Caco-2 (cell line): ENCODE results near the gene TBXAS1. TPM values are rescaled to one million over a fixed set of nuclear protein-coding genes. Genes with fewer than 3 reads are reported as not detected.

Source experiments
- BruUV-seq: library from RNA; stranded (reverse); fragments of 400-500 nt; replicated peaks from 2 replicates; lab custom pipeline; 2021; lab: Mats Ljungman, UMichigan
- CTCF ChIA-PET: fragments of 300-600 bp; sonication (Branson Sonifier 250); formaldehyde crosslinking; loops from one replicate; lab custom pipeline; 2022; ENCODE audit warnings: antibody characterized with exemption; lab: Charles Lee
- POLR2A ChIA-PET: fragments of 300-600 bp; sonication (Branson Sonifier 250); formaldehyde crosslinking; loops from one replicate; lab custom pipeline; 2022; ENCODE audit warnings: antibody characterized with exemption; lab: Charles Lee
- DNase-seq, 2 experiments: peaks; one replicate each; pipeline versions ENCODE4 v3.0.0 to v3.0.0-alpha.2; 2020 to 2022
- H3K27me3 ChIP-seq: replicated peaks from 2 replicates; pipeline ENCODE4 v1.6.0; 2011; ENCODE audit warnings: low read length; ENCODE audit not compliant: control insufficient read depth, insufficient read depth
- H3K36me3 ChIP-seq: 2 replicates; pipeline ENCODE4 v1.5.1; 2011; ENCODE audit warnings: low read length; ENCODE audit not compliant: control insufficient read depth, insufficient read depth
- H3K4me1 ChIP-seq: fragments of 250-450 bp; sonication (Bioruptor Pico); 2 replicates; pipeline ENCODE4 v1.5.1; 2020; ENCODE audit warnings: mild to moderate bottlenecking
- H3K4me3 ChIP-seq: 2 replicates; pipeline ENCODE4 v1.5.1; 2011; ENCODE audit warnings: low read depth, mild to moderate bottlenecking, control low read depth, low read length
- H3K9me3 ChIP-seq: fragments of 250-450 bp; sonication (Bioruptor Pico); 2 replicates; pipeline ENCODE4 v1.5.1; 2020; ENCODE audit warnings: mild to moderate bottlenecking, moderate library complexity
- H3K27ac Mint-ChIP-seq: one replicate; pipeline ENCODE4 v1.8.0; 2022; ENCODE audit warnings: mixed read lengths; ENCODE audit not compliant: unreplicated experiment
- H3K27me3 Mint-ChIP-seq: one replicate; pipeline ENCODE4 v1.8.0; 2022; ENCODE audit warnings: mixed read lengths; ENCODE audit not compliant: insufficient read depth, unreplicated experiment
- H3K36me3 Mint-ChIP-seq: one replicate; pipeline ENCODE4 v1.8.0; 2022; ENCODE audit warnings: mild to moderate bottlenecking, mixed read lengths; ENCODE audit not compliant: insufficient read depth, unreplicated experiment
- H3K4me1 Mint-ChIP-seq: one replicate; pipeline ENCODE4 v1.8.0; 2022; ENCODE audit warnings: low read depth, mixed read lengths; ENCODE audit not compliant: unreplicated experiment
- H3K4me3 Mint-ChIP-seq: one replicate; pipeline ENCODE4 v1.8.0; 2022; ENCODE audit warnings: mild to moderate bottlenecking, moderate library complexity, mixed read lengths; ENCODE audit not compliant: unreplicated experiment
- H3K9me3 Mint-ChIP-seq: one replicate; pipeline ENCODE4 v1.8.0; 2022; ENCODE audit warnings: mixed read lengths; ENCODE audit not compliant: unreplicated experiment
- intact Hi-C: fragments of 100-400 bp; cut with micrococcal nuclease; formaldehyde crosslinking; loops from one replicate; pipeline ENCODE4 v1.10.0; 2022; ENCODE audit not compliant: unreplicated experiment
- total RNA-seq: library from RNA; stranded (reverse); gene quantifications from 2 replicates; pipeline ENCODE4 v1.2.3, GENCODE V29; 2022
- TF ChIP-seq, protein P1 (sequence below), 2 experiments: fragments of 200-600 bp in 1 of 2; IDR thresholded peaks; 1 replicate in 1 of 2; 2 replicates in 1 of 2; pipeline versions ENCODE4 v1.5.1 to v1.8.0; 2011 to 2022; ENCODE audit warnings: antibody characterized with exemption in 1 of 2, control low read depth in 1 of 2, inconsistent platforms in 1 of 2, low read depth in 1 of 2, low read length in 1 of 2, mild to moderate bottlenecking in 1 of 2, moderate library complexity in 1 of 2; ENCODE audit not compliant: insufficient read depth in 1 of 2, severe bottlenecking in 1 of 2, unreplicated experiment in 1 of 2

TBXAS1 gene
- total RNA-seq, 1 experiment from 2014 or later, result 1.6 TPM

DNA sequence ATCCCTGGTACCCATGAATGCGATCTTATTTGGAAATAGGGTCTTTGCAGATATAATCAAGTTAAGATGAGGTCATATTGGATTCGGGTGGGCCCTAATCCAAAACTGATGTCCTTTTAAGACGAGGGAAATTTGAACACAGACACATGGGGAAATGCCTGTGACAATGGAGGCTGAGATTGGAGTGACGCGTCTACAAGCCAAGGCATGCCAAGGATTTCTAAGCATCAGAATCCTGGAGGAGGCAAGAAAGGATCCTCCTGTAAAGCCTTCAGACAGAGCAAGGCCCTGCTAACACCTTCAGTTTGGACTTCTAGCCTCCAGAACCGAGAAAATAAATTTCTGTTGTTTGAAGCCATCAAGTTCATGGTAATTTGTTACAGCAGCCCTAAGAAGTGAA, 215.2 kb downstream of the TBXAS1 start:
- Histone ChIP-seq H3K36me3 (no peaks in the 10 kb centered on the region), H3K4me1 (peaks cover 17% of the 10 kb centered on the region), H3K27me3 (no peaks in the 10 kb centered on the region), H3K9me3 (no peaks in the 10 kb centered on the region), H3K4me3 (no peak overlapping the region)
- TF ChIP-seq, protein P1, sequence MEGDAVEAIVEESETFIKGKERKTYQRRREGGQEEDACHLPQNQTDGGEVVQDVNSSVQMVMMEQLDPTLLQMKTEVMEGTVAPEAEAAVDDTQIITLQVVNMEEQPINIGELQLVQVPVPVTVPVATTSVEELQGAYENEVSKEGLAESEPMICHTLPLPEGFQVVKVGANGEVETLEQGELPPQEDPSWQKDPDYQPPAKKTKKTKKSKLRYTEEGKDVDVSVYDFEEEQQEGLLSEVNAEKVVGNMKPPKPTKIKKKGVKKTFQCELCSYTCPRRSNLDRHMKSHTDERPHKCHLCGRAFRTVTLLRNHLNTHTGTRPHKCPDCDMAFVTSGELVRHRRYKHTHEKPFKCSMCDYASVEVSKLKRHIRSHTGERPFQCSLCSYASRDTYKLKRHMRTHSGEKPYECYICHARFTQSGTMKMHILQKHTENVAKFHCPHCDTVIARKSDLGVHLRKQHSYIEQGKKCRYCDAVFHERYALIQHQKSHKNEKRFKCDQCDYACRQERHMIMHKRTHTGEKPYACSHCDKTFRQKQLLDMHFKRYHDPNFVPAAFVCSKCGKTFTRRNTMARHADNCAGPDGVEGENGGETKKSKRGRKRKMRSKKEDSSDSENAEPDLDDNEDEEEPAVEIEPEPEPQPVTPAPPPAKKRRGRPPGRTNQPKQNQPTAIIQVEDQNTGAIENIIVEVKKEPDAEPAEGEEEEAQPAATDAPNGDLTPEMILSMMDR (IDR thresholded peaks at IDR 0.05; ENCODE audit: insufficient read depth in 1 of 2, low read depth in 1 of 2, low read length in 1 of 2, severe bottlenecking in 1 of 2, unreplicated experiment in 1 of 2), result no peak
- Mint-ChIP-seq H3K4me3 (no peak overlapping the region), H3K27ac (no peak overlapping the region), H3K36me3 (no peaks in the 10 kb centered on the region), H3K27me3 (no peaks in the 10 kb centered on the region), H3K9me3 (no peaks in the 10 kb centered on the region), H3K4me1 (peaks cover 15% of the 10 kb centered on the region)
- DNase-seq, result no peak
- POLR2A ChIA-PET, result no interaction called here
- no TSS peak for BruUV-seq
- CTCF ChIA-PET, result no interaction called here
- intact Hi-C loops, result no loop called here

DNA sequence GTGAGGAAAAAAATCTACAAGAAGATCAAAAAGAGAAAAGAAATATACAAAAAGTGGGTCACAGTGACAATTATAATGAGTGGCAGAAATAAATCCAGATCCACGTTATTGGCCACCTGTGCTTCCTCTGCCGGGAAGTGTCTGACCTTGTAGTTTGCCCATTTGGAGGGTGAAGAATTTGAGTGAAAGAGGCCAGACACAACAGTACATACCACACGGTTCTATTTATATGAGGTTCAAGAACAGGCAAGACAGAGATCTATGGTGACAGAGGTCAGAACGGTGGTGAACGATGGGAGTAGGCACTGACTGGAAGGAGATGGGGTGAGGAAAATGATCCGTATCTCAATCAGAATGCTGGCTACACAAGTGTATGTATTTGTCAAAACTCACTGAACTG, 216.6 kb downstream of the TBXAS1 start:
- intact Hi-C loops, result no loop called here
- POLR2A ChIA-PET, result no interaction called here
- no peak overlapping the region for H3K27ac Mint-ChIP-seq
- Histone ChIP-seq H3K4me1 (peaks cover 24% of the 10 kb centered on the region), H3K36me3 (no peaks in the 10 kb centered on the region), H3K4me3 (no peak overlapping the region), H3K27me3 (no peaks in the 10 kb centered on the region), H3K9me3 (no peaks in the 10 kb centered on the region)
- no TSS peak for BruUV-seq
- H3K36me3 Mint-ChIP-seq, result no peaks in the 10 kb centered on the region
- no peak for DNase-seq
- no peaks in the 10 kb centered on the region for H3K27me3 Mint-ChIP-seq
- TF ChIP-seq, protein P1 (IDR thresholded peaks at IDR 0.05; ENCODE audit: insufficient read depth in 1 of 2, low read depth in 1 of 2, low read length in 1 of 2, severe bottlenecking in 1 of 2, unreplicated experiment in 1 of 2), result no peak
- peaks cover 21% of the 10 kb centered on the region for H3K4me1 Mint-ChIP-seq
- CTCF ChIA-PET, result no interaction called here
- no peak overlapping the region for H3K4me3 Mint-ChIP-seq
- H3K9me3 Mint-ChIP-seq, result no peaks in the 10 kb centered on the region

DNA sequence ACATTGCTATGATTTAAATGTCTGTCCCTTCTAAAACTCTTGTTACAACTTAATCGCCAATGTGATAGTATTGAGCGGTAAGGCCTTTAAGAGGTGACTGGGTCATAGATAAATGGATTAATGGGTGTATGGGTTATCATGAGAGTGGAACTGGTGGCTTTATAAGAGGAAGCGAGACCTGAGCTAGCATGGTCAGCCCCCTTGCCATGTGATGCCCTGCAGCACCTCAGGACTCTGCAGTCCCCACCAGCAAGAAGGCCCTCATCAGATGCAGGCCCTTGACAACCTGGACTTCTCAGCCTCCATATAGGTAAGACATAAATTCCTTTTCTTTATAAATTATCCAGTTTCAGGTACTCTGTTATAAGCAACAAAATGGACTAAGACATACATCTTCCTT, 218.1 kb downstream of the TBXAS1 start:
- CTCF ChIA-PET, result no interaction called here

More for the DNA sequence above, 218.1 kb downstream of the TBXAS1 start:
- no peaks in the 10 kb centered on the region for H3K27me3 ChIP-seq
- Mint-ChIP-seq H3K4me3 (no peak overlapping the region), H3K27ac (no peak overlapping the region), H3K4me1 (peaks cover 21% of the 10 kb centered on the region), H3K9me3 (no peaks in the 10 kb centered on the region), H3K36me3 (peaks cover 2% of the 10 kb centered on the region), H3K27me3 (no peaks in the 10 kb centered on the region)
- H3K4me1 ChIP-seq, result peaks cover 24% of the 10 kb centered on the region
- no TSS peak for BruUV-seq
- POLR2A ChIA-PET, result no interaction called here
- H3K36me3 ChIP-seq, result no peaks in the 10 kb centered on the region
- TF ChIP-seq, protein P1 (IDR thresholded peaks at IDR 0.05; ENCODE audit: insufficient read depth in 1 of 2, low read depth in 1 of 2, low read length in 1 of 2, severe bottlenecking in 1 of 2, unreplicated experiment in 1 of 2), result no peak
- DNase-seq, result no peak
- H3K9me3 ChIP-seq, result no peaks in the 10 kb centered on the region
- intact Hi-C loops, result no loop called here
- no peak overlapping the region for H3K4me3 ChIP-seq
